Fibroblast of lung (primary cell): ENCODE results near the gene SAMSN1.

Experiments
- EZH2 ChIP-seq: IDR thresholded peaks from 2 replicates; pipeline ENCODE4 v1.5.1; 2012; ENCODE audit warnings: low read length, control low read depth, mild to moderate bottlenecking; ENCODE audit errors: missing control alignments
- TF ChIP-seq, protein P1 (sequence below), 2 donors: IDR thresholded peaks in 1 of 2; conservative IDR thresholded peaks in 1 of 2; 1 replicate in 1 of 2; 2 replicates in 1 of 2; pipeline ENCODE4 v1.5.1; 2011 to 2012; ENCODE audit warnings: low read length in 2 of 2, control low read depth in 1 of 2, inconsistent platforms in 1 of 2, low read depth in 1 of 2, mild to moderate bottlenecking in 1 of 2

DNA sequence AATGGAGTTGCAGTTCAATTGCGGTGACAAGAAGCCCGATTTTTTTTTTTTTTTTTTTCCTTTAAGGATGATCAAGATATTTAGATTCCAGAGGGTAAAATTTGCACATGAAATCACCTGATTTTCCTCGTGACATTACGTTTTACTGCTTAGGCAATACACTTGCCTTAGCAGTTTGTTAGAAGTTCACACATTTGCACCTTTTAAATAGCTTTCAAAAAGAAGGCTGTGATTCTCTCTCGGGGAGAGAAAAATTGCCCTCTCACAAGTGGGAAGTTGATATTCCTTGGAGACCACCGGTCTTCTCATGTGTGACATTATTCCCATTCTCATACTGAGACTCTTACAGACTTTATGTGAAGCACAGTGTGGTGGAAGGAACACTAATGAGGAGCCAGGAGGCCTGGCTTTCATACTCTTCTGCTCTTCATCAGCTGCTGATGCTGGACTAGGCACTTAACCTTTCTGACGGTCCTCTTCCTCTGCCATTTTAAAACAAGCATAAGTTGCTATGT is 93.3 kb downstream of the SAMSN1 start:
- TF ChIP-seq, protein P1, sequence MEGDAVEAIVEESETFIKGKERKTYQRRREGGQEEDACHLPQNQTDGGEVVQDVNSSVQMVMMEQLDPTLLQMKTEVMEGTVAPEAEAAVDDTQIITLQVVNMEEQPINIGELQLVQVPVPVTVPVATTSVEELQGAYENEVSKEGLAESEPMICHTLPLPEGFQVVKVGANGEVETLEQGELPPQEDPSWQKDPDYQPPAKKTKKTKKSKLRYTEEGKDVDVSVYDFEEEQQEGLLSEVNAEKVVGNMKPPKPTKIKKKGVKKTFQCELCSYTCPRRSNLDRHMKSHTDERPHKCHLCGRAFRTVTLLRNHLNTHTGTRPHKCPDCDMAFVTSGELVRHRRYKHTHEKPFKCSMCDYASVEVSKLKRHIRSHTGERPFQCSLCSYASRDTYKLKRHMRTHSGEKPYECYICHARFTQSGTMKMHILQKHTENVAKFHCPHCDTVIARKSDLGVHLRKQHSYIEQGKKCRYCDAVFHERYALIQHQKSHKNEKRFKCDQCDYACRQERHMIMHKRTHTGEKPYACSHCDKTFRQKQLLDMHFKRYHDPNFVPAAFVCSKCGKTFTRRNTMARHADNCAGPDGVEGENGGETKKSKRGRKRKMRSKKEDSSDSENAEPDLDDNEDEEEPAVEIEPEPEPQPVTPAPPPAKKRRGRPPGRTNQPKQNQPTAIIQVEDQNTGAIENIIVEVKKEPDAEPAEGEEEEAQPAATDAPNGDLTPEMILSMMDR (conservative IDR thresholded peaks at IDR 0.05 in 1 of 2, IDR thresholded peaks at IDR 0.05 in 1 of 2; ENCODE audit: low read depth in 1 of 2, low read length in 2 of 2): no peak
- TF ChIP-seq EZH2: no peak
